GM21529 (cell line): Measurements from ENCODE around the gene GPR27.

Experiments used
- ATAC-seq: cut with Tn5 transposase; IDR thresholded peaks from one replicate; pipeline ENCODE4 v1.9.1; 2021; ENCODE audit not compliant: unreplicated experiment

The GPR27 gene

DNA sequence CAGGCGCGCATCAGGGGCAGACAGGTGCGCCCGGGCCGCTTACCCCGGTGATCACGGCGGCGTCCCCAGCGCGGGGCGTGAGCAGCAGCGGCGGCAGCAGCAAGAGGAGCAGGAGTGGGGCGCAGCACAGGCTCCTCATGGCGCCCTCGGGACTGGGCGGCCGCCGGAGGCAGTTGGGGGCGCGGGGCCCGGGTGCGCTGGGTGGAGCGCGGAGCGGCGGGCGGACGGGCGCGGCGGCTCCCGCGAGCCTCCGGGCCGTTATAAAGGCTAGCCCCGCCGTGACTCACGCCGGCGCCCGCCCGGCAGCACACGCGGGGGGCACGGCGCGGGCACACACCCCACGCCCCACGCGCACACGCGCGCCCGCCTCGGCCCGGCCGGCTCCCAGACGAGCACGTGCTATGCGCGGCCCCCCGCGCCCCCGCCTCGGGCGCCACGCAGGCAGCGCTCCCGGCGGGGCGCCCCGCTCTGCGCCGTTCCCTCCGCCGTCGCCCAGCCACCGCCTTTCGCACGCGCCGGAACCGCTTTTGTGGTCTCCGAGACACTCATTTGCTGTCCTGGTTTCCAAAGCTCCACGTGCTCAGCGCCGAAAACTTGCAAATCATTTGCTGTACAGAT is 31.4 kb downstream of the GPR27 start, which contains the start of gene PROK2:
Gene PROK2 (minus strand): TSS at position 235 of the 618 bp plus-strand sequence. CDS start 96 bp downstream, at position 139.
- ATAC-seq: no peak

DNA sequence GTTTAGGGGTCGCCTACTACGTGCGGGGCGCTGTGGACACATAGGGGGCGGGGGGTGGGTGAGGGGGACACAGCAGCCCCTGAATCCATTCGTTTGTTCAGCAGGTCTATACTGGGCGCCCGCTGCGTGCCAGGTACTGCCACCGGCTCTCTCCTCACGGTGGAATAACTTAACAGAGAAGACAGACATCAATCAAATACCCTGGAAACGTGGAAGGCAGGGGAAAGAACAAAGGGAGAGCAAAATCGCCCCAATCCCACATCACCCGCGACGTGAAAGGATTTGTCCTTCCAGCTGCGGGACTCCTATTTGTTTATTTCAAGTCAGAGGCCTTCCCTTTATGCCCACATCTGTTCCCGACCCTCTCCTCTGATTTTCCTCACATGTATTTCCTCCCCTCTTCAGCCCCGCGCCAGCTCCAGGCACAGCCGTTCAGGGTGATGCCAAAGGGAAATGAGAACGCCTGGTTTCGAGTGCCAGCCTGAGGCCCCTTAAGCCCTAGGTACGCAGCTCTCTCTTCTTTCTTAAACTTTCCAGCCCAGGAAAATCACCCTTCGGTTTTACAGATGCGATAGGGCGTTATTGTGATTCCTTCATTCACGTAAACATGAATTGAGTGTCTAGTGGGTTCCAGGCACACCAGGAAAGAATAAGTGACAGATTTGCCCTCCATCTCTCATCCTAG is 32.0 kb downstream of the GPR27 start:
- no peak for ATAC-seq

DNA sequence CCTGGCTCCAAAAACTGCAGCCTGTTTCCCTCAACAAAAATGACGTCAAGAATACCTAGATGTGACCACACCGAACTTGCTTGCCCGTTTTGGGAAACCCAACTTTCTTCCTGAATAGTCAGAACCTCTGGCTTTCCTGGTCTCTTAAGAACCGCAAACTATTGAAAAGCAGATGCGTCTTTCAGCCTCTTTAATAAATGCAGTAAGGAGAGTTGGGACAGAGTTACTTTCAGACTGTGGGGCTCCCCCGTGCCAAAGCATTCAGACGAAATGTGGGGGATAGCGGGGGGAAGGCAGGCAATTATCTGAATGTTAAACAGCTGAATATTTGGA is 32.5 kb downstream of the GPR27 start:
- ATAC-seq: no peak

DNA sequence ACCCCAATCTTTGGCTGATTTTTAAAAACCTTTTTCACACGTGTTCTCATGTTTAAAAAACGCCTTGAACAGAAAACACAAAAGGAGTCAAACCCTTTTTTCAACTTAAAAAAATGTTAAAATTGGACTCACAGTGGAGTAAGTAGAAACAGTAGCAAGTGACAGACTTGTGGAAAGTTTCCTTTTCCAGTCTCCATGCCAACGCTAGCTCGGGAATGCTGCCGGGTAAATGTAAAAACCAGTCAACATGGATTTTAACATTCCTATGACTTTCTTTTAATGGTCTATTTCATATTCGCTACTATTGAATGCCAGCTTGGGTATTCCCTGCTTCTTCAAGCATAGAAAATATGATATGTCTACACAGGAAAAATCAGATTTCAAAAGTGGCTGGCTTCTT is 32.9 kb downstream of the GPR27 start:
- ATAC-seq: no peak

DNA sequence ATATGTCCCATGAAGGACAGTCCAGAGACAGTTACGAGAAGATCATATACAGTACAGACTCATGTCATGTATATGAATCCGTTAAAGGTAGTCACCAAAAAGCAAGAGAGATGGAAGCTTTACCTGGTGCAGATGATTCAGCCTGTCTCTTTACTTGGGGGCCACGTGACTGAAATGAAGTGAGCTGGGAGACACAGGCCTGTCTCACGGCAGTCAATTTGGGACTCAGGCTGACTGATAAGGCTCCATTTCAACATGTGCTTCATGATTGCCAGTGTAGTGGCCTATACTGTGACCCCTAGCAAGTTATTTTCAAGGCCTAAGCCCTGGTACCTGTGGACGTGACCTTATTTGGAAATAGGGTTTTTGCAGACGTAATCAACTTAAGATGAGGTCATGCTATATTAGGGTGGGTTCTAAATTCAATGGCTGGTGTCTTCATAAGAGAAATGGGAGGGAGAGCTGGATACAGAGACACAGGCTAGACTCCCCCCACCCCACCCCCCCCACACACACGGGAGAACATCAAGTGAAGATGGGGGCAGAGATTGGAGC is 34.3 kb downstream of the GPR27 start:
- no peak for ATAC-seq

DNA sequence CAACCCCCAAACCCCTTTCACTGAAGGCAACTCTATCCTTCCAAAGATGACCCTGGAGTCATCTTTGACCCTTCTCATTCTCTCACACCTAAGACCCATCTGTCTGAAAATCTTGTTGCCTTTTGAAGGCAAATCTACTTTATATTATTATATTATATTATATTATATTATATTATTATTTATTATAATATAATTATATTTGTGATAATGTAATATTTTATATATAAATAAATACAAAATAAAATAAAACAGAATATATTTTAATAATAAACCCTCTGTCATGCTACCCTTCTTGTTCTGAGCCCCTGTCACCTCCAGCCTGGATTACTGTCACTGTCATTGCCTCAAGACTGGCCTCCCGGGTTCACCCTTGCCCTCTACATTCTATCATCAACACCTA is 36.3 kb downstream of the GPR27 start:
- ATAC-seq: no peak

DNA sequence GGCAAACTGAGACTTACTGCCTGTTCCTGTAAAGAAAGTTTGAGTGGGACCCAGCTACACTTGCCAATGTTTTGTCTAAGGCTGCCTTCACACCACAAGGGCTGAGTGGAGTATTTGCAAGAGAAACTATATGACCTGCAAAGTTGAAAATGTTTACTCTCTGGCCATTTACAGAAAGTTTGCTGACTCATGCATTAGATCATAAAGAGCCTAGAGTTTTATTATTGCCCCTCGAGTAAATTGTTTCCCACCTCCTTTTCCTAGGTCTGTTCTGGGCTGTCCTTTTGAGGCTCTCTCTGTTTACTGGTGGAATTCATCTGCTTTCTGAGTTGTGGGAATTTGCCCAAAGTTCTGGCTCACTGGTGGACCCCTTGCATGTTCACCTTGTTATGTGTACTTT is 38.0 kb downstream of the GPR27 start:
- ATAC-seq: no peak

DNA sequence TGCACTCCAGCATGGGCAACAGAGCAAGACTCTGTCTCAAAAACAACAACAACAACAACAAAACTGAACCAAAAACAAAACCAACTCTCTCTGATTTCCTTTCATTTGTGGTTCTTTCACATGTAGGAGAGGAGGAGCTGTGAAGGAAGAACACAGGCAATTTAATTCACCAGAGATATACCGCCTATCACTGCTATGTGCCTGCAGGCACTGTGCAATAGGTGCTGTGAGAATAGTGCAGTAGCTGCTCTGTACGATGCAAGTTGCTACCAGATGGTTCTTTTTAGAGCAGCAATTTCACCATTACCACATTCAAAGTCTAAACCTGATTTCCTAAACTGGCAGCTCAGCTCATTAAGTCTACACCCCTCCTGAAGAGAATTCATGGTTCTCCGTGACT is 42.6 kb downstream of the GPR27 start:
- ATAC-seq: no peak

DNA sequence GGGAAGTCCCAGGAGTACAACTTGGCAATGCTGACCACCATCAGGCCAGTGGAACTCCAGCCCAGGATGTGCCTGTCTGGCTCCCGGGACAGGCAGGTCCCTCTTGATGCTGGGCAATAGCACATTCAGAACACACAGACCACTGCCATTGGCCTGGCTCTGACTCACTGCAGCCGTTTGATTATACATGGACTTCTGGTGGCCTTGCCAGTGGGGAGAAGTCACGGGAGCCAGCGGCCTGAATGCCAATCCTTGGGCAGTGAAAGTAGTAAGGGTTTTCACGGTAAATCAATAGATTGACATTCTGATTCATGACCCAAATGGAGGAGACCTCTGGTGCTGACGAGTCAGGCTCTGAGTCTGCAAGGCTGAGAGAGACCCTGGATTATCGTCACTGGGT is 43.8 kb downstream of the GPR27 start:
- ATAC-seq: no peak

DNA sequence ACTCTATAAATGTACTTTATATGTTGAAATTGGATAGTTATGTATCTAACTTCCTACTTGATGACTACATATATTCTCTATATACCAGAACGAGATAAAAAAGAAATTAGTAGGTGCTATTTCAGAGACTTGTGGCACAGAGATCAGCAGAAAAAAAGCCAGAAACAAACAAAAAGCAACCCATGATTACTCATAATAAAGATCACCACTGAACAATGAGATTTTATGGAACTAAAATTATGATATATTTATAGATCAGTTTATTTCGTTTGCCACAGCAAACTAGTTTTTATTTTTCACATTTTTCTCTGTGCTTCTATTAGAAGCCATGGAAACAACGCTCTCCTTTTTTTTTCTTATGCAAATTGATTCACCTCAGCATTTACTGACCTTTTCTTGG is 46.4 kb downstream of the GPR27 start:
- ATAC-seq: no peak

DNA sequence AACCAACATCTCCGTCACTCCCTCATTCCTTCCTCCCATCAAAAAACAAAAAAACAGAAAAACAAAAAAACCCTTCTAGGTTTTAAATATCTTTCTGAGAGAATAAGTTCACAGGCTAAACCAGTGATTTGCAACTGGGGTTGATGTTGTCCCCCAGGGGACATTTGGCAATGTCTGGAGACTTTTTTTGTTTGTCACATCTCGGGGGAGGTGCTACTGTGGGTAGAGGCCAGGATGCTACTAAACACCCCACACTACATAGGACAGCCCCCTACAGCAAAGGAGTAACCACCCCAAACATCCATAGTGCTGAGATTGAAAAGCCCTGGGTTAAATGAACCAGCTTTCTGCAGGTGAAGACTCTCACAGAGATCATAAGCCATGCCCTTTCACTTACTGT is 48.3 kb downstream of the GPR27 start:
- ATAC-seq: no peak

DNA sequence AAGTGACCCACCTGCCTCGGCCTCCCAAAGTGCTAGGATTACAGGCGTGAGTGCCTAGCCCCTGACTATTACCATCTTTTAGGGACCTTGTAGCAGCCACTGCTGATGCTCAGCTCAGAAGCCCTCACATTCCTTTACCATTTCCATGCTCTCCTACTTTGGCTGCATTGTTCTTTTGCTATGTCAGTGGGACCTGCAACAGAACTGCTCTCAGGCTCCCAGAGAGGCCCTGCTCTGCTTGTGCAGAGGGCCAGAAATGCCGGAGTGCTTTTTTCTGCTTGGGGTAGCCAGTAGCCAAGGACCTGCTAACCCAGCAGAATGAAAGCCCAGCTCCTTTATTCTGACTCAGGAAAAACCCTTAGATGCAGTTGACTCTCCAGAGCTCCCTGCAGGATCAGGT is 49.6 kb downstream of the GPR27 start:
- no peak for ATAC-seq

DNA sequence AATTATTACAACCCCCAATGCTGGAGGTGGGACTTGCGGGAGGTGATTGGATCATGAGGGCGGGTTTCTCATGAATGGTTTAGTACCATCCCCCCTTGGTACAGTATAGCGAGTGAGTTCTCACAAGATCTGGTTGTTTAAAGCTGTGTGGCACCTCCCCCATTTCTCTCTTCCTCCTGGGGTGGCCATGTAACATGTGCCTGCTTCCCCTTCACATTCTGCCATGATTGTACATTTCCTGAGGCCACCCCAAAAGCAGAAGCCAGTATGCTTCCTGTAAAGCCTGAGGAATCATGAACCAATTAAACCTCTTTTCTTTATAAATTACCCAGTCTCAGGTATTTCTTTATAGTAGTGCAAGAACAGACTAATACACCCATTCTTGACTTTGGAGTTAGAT is 51.5 kb downstream of the GPR27 start:
- ATAC-seq: no peak

DNA sequence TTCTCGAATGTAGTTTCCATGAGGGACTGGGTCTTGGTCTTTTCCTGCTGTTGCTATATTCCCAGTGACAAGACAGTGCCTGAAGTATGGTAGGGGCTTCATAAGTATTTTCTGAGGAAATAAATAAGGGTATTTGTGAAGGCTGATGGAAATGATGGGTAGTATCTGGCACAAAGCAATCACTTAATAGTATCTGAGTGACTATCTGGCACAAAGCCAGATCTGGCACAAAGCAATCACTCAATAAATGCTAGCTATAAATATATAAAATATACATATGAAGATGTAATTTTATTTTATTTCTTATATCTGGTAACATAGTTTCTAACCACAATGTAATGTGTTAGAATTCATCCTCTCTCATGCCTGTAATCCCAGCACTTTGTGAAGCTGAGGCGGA is 52.0 kb downstream of the GPR27 start:
- no peak for ATAC-seq
